Endothelial cell of umbilical vein (primary cell): ENCODE measurements around the gene ARL8A. TPM values are rescaled to one million over a fixed set of nuclear protein-coding genes. Genes with fewer than 3 reads are reported as not detected.

Experiments used
- BruUV-seq: library from RNA; stranded (reverse); fragments of 400-500 nt; replicated peaks from 2 replicates; lab custom pipeline; 2021; lab: Mats Ljungman, UMichigan
- CTCF ChIA-PET: fragments of 300-600, 350-600 bp; sonication (Branson Sonifier 250); formaldehyde crosslinking; loops from one replicate; lab custom pipeline; 2021; ENCODE audit warnings: antibody characterized with exemption, inconsistent platforms; lab: Charles Lee
- POLR2A ChIA-PET: fragments of 300-600, 350-600 bp; sonication (Branson Sonifier 250); formaldehyde crosslinking; loops from one replicate; lab custom pipeline; 2021; ENCODE audit warnings: antibody characterized with exemption, inconsistent platforms; lab: Charles Lee
- DNase-seq: peaks from one replicate; pipeline ENCODE4 v3.0.0-alpha.2; 2011; ENCODE audit warnings: low read depth, low spot score
- FAIRE-seq: peaks from 2 replicates; lab custom pipeline; 2011; peaks lifted over from hg19 to GRCh38; lab: Jason Lieb, UNC
- H2AFZ ChIP-seq: 2 replicates; pipeline ENCODE4 v1.6.0; 2012; ENCODE audit warnings: low read depth, low read length, control low read depth, inconsistent platforms
- H3K27ac ChIP-seq: 2 replicates; pipeline ENCODE4 v1.5.1; 2011; ENCODE audit warnings: low read depth, mild to moderate bottlenecking, control low read depth, low read length, moderate library complexity; ENCODE audit not compliant: insufficient read depth
- H3K27me3 ChIP-seq, 2 experiments: 2 replicates each; pipeline versions ENCODE4 v1.6.0 to v1.6.1; 2011; ENCODE audit warnings: low read length in 2 of 2, mixed read lengths in 1 of 2; ENCODE audit not compliant: control insufficient read depth in 2 of 2, insufficient read depth in 2 of 2
- H3K36me3 ChIP-seq, 2 experiments: 2 replicates in 1 of 2; 3 replicates in 1 of 2; pipeline ENCODE4 v1.5.1; 2011; ENCODE audit warnings: low read length in 2 of 2, mild to moderate bottlenecking in 1 of 2, moderate library complexity in 1 of 2; ENCODE audit not compliant: control insufficient read depth in 2 of 2, insufficient read depth in 2 of 2; ENCODE audit errors: extremely low read depth in 1 of 2
- H3K4me1 ChIP-seq: 3 replicates; pipeline ENCODE4 v1.5.1; 2011; ENCODE audit warnings: mild to moderate bottlenecking, low read length; ENCODE audit not compliant: control insufficient read depth, insufficient read depth; ENCODE audit errors: extremely low read depth
- H3K4me2 ChIP-seq: 2 replicates; pipeline ENCODE4 v1.6.1; 2011; ENCODE audit warnings: low read length, control low read depth, mixed read lengths; ENCODE audit not compliant: insufficient read depth
- H3K4me3 ChIP-seq, 3 experiments: fragments of 200-600 bp in 1 of 3; sonication (generic), shearing (Covaris generic) in 1 of 3; replicated peaks in 1 of 3; 2 replicates each; pipeline ENCODE4 v1.5.1; 2011 to 2016; ENCODE audit warnings: control low read depth in 3 of 3, low read length in 3 of 3, mild to moderate bottlenecking in 2 of 3, inconsistent platforms in 1 of 3, low read depth in 1 of 3, moderate library complexity in 1 of 3; ENCODE audit not compliant: insufficient read depth in 1 of 3
- H3K79me2 ChIP-seq: 2 replicates; pipeline ENCODE4 v1.6.0; 2012; ENCODE audit warnings: low read length, inconsistent platforms; ENCODE audit not compliant: control insufficient read depth, insufficient read depth
- H3K9ac ChIP-seq: replicated peaks from 2 replicates; pipeline ENCODE3; 2011; ENCODE audit warnings: low read length, control low read depth; ENCODE audit not compliant: insufficient read depth; ENCODE audit errors: extremely low read depth
- H3K9me1 ChIP-seq: replicated peaks from 3 replicates; pipeline ENCODE4 v1.6.0; 2011; ENCODE audit warnings: mild to moderate bottlenecking, low read length; ENCODE audit not compliant: control insufficient read depth, insufficient read depth; ENCODE audit errors: extremely low read depth
- H3K9me3 ChIP-seq: replicated peaks from 2 replicates; pipeline ENCODE4 v1.5.1; 2012; ENCODE audit warnings: low read length, inconsistent platforms; ENCODE audit not compliant: control insufficient read depth, insufficient read depth
- H4K20me1 ChIP-seq: replicated peaks from 2 replicates; pipeline ENCODE3; 2011; ENCODE audit warnings: mild to moderate bottlenecking, low read length; ENCODE audit not compliant: control insufficient read depth, insufficient read depth; ENCODE audit errors: extremely low read depth
- CTCF ChIP-seq, 2 donors: IDR thresholded peaks; 1 replicate in 1 of 2; 2 replicates in 1 of 2; pipeline ENCODE4 v1.5.1; 2011; ENCODE audit warnings: low read length in 2 of 2, mild to moderate bottlenecking in 2 of 2, moderate library complexity in 2 of 2, control low read depth in 1 of 2, inconsistent platforms in 1 of 2, low read depth in 1 of 2; ENCODE audit not compliant: insufficient read depth in 1 of 2; ENCODE audit errors: extremely low read depth in 1 of 2
- EZH2 ChIP-seq: IDR thresholded peaks from 2 replicates; pipeline ENCODE4 v1.6.1; 2012; ENCODE audit warnings: borderline replicate concordance, low read depth, mild to moderate bottlenecking, moderate library complexity, low read length, inconsistent platforms; ENCODE audit not compliant: severe bottlenecking
- FOS ChIP-seq: IDR thresholded peaks from 2 replicates; pipeline ENCODE4 v1.6.1; 2011; ENCODE audit warnings: mild to moderate bottlenecking, low read length, moderate library complexity, borderline replicate concordance; ENCODE audit not compliant: insufficient read depth
- GATA2 ChIP-seq: IDR thresholded peaks from 2 replicates; pipeline ENCODE4 v1.7.0; 2011; ENCODE audit warnings: low read depth, mild to moderate bottlenecking, moderate library complexity, mixed read lengths, low read length; ENCODE audit not compliant: insufficient read length, insufficient read depth
- JUN ChIP-seq: IDR thresholded peaks from 2 replicates; pipeline ENCODE4 v1.6.1; 2011; ENCODE audit warnings: borderline replicate concordance, low read depth; ENCODE audit not compliant: insufficient read length, insufficient read depth
- MAX ChIP-seq: IDR thresholded peaks from 2 replicates; pipeline ENCODE4 v1.6.1; 2011; ENCODE audit not compliant: insufficient read depth, insufficient read length
- MYC ChIP-seq: IDR thresholded peaks from one replicate; pipeline ENCODE4 v1.6.1; 2011; ENCODE audit warnings: mild to moderate bottlenecking, low read depth, low read length
- POLR2A ChIP-seq: IDR thresholded peaks from 2 replicates; pipeline ENCODE4 v1.6.1; 2012; ENCODE audit warnings: low read depth, mild to moderate bottlenecking, control low read depth, low read length
- POLR2AphosphoS5 ChIP-seq: IDR thresholded peaks from 2 replicates; pipeline ENCODE4 v1.6.1; 2012; ENCODE audit warnings: low read depth, mild to moderate bottlenecking, control low read depth, low read length, moderate library complexity; ENCODE audit not compliant: insufficient read depth
- dilution Hi-C: fragments of 300-500 bp; cut with MboI; formaldehyde crosslinking; loops from one replicate; pipeline ENCODE4 v1.15.0; 2019; ENCODE audit warnings: low sequenced_read_pairs; ENCODE audit not compliant: extremely low pct_ligation_motif_present
- intact Hi-C: fragments of 100-400 bp; cut with micrococcal nuclease; formaldehyde crosslinking; loops from one replicate; pipeline ENCODE4 v1.10.0; 2022
- polyA plus RNA-seq, 4 experiments: library from polyadenylated mRNA; depleted of rRNA in 3 of 4; stranded (reverse) in 3 of 4; unstranded in 1 of 4; fragments of >200 nt; gene quantifications; 2 replicates each; pipeline versions ENCODE4 v1.2.1 to v1.2.3, GENCODE V29; 2011 to 2012; ENCODE audit warnings: missing spikeins in 1 of 4
- total RNA-seq: library from RNA; stranded (reverse); gene quantifications from 2 replicates; pipeline ENCODE4 v1.2.3, GENCODE V29; 2021

ARL8A gene
- total and polyA plus RNA-seq, 2 donors (not counting 3 experiments of a cell fraction or from before 2014, with no cell fraction given) = 54.3 to 69.5 TPM

GRCh38 chr1:202093858-202094257, 50.7 kb downstream of the ARL8A start:
- CTCF ChIA-PET = interaction anchor here (1.0 kb wide), 1 partner anchor 21 kb away, joined by 3 read pairs; no protein-coding TSS in a partner anchor
- H3K4me3 ChIP-seq = no peak overlapping the region
- H3K36me3 ChIP-seq = no peaks in the 10 kb centered on the region
- H3K79me2 ChIP-seq = no peaks in the 10 kb centered on the region
- H3K9me3 ChIP-seq = no peaks in the 10 kb centered on the region
- H3K4me2 ChIP-seq = no peak overlapping the region
- FAIRE-seq (no peak), DNase-seq (no peak)
- intact Hi-C loops (no loop called here), dilution Hi-C loops (no loop called here)
- no peaks in the 10 kb centered on the region for H4K20me1 ChIP-seq
- H3K4me1 ChIP-seq = no peaks in the 10 kb centered on the region
- H3K9me1 ChIP-seq = no peaks in the 10 kb centered on the region
- H3K27me3 ChIP-seq = peaks cover 2 to 3% of the 10 kb centered on the region in 2 experiments
- no peak overlapping the region for H2AFZ ChIP-seq
- BruUV-seq = no TSS peak
- POLR2A ChIA-PET = no interaction called here
- H3K9ac ChIP-seq = no peak overlapping the region
- H3K27ac ChIP-seq = no peak overlapping the region
- TF ChIP-seq MYC = no peak
- TF ChIP-seq JUN = no peak
- no peak for TF ChIP-seq MAX
- TF ChIP-seq CTCF (IDR thresholded peaks at IDR 0.05; ENCODE audit: extremely low read depth in 1 of 2, insufficient read depth in 1 of 2, low read depth in 1 of 2, low read length in 2 of 2) = no peak
- TF ChIP-seq FOS = no peak
- TF ChIP-seq EZH2 = no peak
- no peak for TF ChIP-seq POLR2AphosphoS5
- TF ChIP-seq GATA2 = no peak
- no peak for TF ChIP-seq POLR2A
